NCI-H1105 treated with DMSO at 0.1 percent for 48 hours (cell line): ENCODE measurements around the gene SLCO2B1.

Source experiments
- DNase-seq: peaks from one replicate; lab custom pipeline; 2025; lab: John Stamatoyannopoulos, UW

Gene SLCO2B1

GRCh38 chr11:75161506-75162095 is 10.7 kb downstream of the SLCO2B1 start:
- DNase-seq, result no peak

GRCh38 chr11:75162954-75163353 is 12.0 kb downstream of the SLCO2B1 start:
- no peak for DNase-seq

GRCh38 chr11:75163921-75164849 is 13.3 kb downstream of the SLCO2B1 start:
- DNase-seq, result no peak

- DNase-seq, result no peak
These were observed 14.8 kb downstream of the SLCO2B1 start for GRCh38 chr11:75165721-75166120.

- DNase-seq, result no peak
These were observed 15.9 kb downstream of the SLCO2B1 start for GRCh38 chr11:75166791-75167190.

GRCh38 chr11:75167617-75168016 is 16.7 kb downstream of the SLCO2B1 start:
- DNase-seq, result no peak

GRCh38 chr11:75169101-75169885 is 18.4 kb downstream of the SLCO2B1 start:
- DNase-seq, result no peak

GRCh38 chr11:75170516-75171201 is 19.8 kb downstream of the SLCO2B1 start:
- DNase-seq, result no peak

- no peak for DNase-seq
These were observed 22.4 kb downstream of the SLCO2B1 start for GRCh38 chr11:75173336-75173735.

- DNase-seq, result no peak
These were observed 24.0 kb downstream of the SLCO2B1 start for GRCh38 chr11:75174781-75175370.

GRCh38 chr11:75182664-75183063 is 31.8 kb downstream of the SLCO2B1 start:
- no peak for DNase-seq

- DNase-seq, result no peak
These were observed 33.1 kb downstream of the SLCO2B1 start for GRCh38 chr11:75184051-75184450.

GRCh38 chr11:75184757-75185425 is 34.0 kb downstream of the SLCO2B1 start:
- DNase-seq, result no peak

- no peak for DNase-seq
These were observed 35.0 kb downstream of the SLCO2B1 start for GRCh38 chr11:75185866-75186265.

GRCh38 chr11:75186999-75187398 is 36.1 kb downstream of the SLCO2B1 start:
- no peak for DNase-seq

GRCh38 chr11:75188671-75189070 is 37.8 kb downstream of the SLCO2B1 start:
- no peak for DNase-seq

- DNase-seq, result no peak
These were observed 38.2 kb downstream of the SLCO2B1 start for GRCh38 chr11:75189108-75189507.

GRCh38 chr11:75189911-75190310 is 39.0 kb downstream of the SLCO2B1 start:
- no peak for DNase-seq

GRCh38 chr11:75190652-75191329 is 39.9 kb downstream of the SLCO2B1 start:
- no peak for DNase-seq

GRCh38 chr11:75191330-75191717 is 40.4 kb downstream of the SLCO2B1 start:
- no peak for DNase-seq

GRCh38 chr11:75193271-75193670 is 42.4 kb downstream of the SLCO2B1 start:
- DNase-seq, result no peak
